ENCODE measurements around the gene TTC9B.
"Not testable (repeated sequence)": the region's sequence is repeated elsewhere in the genome, so short reads cannot be mapped to it uniquely, and the experiment has no call there.

The TTC9B gene

DNA sequence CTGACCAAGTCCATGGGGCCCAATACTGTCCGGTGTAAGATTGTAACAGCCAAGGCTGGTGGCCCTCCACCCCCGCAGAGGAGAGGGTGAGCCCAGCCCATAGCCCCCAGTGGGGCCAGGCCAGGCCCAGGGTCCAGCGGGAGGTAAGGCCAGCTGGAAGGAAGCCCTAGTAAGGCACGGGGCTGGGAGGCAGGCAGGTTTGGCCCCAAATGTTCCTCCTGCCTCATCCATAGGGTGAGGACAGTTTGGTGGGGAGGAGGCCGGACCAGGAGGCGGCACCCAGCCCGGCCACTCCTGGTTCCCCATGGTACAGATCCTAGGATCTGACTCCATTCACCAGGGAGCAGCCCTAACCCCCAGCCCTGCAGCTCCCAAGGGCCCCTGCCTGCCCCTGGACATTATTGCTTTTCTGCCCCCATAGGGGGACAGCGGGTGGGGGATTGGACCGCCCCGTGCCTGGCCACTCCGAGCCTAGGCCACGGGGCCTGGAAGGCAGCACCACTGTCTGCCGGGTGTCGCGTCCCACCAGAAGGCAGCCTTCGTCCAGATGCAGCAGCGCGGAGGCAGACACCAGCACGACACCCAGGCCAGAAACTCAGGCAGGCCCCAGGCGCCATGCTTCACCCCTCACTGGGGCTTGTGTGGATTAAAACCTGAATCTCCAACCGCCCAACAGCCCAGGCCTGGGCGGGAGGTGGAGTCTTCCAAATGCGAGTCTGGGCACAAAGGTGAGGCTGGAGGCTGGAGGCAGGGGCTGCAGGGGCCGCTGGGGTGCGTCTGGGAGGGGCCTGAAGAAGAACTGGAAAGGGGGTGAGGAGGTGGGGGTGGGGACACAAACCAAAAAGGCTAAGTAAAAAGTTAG is 15.0 kb upstream of the TTC9B start:
- DNase-seq (ENCODE audit: low read depth, low spot score) = no peak

DNA sequence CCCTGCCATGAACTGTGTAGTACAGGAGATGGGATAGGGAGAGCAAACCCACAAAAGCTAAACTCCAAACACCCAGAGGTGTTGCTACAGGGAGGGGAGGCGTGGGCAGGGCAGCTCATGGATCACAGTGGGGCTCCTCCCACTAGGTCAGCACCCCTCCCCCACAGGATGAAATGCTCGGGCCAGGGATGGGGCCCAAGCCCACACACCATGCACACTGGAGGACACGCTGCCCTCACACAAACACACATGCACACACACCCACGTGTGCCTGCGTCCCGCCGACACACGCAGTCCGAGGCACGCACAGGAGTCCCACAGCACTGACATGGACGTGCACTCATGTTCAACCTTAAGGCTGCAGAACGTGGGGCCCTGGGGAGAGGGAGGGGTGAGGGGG is 14.3 kb upstream of the TTC9B start:
- DNase-seq (ENCODE audit: low read depth, low spot score) = no peak

- peak; percentile 81 for DNase-seq (ENCODE audit: low read depth, low spot score)
Observed at GRCh38 chr19:40231544-40232424, 13.6 kb upstream of the TTC9B start.

DNA sequence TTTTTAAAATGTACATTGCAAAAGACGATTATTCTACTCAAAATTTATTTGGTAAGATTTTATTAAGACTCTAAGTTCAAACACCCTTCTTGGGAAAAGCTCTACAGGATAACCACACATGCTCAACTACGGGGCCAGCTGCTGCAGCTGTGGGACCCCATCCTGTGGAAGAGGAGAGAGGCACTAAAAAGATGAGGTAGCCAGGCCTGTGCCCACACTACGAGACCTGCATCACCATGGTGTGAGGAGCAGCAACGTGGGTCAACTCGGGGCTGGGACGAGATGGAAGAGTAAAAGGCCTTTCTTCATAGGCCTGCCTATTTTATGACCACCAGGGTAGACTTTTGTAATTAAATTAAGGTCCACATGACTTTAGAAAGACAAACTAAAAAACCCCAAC is 12.9 kb upstream of the TTC9B start:
- no peak for DNase-seq (ENCODE audit: low read depth, low spot score)

DNA sequence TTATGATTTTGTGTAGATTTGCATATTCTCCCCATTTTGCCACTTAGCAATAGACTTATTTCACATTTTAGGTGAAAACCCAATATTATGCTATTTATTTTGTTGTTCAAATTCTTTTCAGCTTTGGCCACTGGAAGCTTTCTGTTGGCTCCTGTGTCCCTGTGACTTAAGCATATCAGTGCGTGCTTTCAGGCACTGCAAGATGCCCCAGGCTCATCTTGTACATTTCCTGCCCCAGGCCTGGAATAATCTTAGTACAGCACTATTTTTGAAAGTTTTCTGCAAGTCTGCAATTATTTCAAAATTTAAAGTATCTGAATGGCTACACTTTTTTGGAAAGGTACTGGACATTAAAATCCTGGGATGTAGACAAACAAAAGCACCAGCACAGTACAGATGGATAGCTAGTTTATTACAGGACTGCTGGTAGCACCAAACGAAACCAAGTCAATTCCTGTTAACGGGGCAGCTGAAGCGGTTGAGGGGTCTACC is 11.8 kb upstream of the TTC9B start:
- no peak for DNase-seq (ENCODE audit: low read depth, low spot score)

- no peak for DNase-seq (ENCODE audit: low read depth, low spot score)
Observed at GRCh38 chr19:40229484-40229883, 11.3 kb upstream of the TTC9B start.

DNA sequence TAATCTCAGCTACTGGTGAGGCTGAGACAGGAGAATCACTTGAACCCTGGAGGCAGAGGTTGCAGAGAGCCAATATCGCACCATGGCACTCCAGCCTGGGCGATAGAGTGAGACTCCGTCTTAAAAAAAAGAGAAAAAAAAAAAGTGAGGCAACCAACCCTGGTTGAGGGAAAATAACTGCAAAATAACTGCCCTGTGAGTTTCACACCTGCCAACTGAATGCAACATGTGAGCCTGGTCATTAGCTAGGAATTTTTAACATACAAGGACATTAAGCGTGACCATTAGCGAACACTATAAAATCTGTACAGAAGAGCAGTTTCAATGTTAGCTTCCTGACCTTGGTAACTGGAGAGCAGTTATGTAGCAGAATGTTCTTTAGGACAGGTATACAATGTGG is 10.7 kb upstream of the TTC9B start:
- DNase-seq (ENCODE audit: low read depth, low spot score) = no peak

DNA sequence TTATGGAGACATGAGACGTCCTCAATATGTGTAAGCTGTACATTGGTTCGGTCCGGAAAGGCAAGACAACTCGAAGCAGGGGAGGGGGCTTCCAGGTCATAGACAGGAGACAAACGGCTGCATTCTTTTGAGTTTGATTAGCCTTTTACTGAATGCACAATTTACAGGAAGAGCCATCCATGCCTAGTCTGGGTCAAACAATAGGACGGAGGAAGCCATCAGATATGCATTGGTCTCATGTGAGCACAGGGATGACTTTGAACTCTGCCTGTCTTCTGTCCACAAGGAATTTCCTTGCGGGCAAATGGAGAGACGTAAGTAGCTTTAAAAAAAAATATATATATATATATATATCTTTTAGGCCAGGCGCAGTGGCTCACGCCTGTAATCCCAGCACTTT is 10.2 kb upstream of the TTC9B start:
- no peak for DNase-seq (ENCODE audit: low read depth, low spot score)

DNA sequence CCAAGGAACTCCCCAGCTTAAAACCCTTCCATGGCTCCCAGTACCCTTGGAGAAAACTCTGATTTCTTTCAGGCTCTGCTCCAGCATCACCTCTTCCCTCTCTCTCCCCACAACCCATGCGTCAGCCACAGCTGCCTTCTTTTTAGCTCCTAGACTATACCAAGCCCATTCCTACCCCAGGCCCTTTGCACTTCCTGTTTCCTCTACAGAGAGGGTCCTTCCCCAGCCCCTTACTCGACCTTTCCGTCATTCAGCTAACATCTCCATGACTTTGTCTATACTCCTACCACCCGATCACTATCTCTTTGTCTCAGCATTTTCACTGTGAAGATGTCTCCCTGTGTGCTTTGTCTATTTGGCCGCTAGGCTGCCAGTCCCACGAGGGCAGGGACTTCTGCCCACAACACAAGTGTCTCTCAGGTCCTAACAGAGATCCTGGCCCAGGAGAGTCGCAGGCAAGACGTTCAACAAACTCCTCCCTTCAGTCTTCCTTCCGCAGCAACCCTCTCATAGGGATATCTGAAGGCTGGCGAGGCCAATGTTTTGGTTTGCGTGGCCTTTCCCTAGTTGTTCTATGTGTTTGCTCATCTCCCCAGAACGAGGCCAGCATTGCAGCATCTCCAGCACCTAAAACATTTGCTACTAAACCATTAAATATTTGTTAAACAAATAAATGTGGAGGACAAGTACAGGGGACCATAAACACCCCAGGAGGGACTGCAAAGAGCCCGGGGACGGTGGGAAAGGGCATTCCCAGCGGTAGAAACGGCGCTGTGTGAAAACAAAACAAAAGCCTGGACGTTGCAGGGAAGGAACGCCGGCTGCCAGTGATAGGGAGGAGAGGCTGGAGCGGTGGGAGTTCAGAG is 7.5 kb upstream of the TTC9B start:
- DNase-seq (ENCODE audit: low read depth, low spot score) = no peak

DNA sequence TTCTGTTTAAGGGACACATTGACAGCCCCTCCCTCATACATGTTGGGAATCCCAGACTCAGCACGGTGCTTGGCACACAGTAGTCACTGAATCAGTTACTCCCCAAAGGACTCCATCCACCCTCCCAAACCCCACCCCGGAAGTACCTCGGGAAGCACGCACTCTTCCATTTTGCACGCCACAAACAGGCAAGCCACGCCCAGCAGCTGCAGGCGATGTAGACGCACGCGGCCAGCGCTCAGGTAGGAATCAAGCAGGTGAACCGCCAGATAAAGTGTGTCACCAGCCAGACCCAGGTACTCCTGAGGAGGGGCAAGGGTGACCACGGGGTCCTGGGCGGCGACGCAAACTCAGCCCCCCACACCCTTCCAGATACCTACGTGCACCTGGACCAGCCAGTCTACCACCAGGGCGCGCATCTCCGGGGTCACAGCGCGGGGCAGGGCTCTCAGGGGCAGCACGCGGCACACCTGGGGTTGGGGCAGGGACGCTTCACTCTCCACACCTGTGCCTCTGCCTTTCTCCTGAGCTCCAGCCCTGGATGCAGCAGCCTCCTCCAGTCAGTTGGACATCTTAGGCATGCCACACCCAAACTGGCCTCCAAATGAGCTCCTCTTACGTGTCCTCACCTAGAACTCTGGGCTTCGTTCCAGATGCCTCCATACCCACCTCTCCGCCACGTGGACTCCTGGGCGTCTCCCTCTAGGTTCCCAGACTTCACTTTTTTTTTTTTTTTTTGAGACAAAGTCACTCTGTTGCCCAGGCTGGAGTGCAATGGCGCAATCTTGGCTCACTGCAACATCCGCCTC is 6.4 kb upstream of the TTC9B start:
- DNase-seq (ENCODE audit: low read depth, low spot score) = no peak

DNA sequence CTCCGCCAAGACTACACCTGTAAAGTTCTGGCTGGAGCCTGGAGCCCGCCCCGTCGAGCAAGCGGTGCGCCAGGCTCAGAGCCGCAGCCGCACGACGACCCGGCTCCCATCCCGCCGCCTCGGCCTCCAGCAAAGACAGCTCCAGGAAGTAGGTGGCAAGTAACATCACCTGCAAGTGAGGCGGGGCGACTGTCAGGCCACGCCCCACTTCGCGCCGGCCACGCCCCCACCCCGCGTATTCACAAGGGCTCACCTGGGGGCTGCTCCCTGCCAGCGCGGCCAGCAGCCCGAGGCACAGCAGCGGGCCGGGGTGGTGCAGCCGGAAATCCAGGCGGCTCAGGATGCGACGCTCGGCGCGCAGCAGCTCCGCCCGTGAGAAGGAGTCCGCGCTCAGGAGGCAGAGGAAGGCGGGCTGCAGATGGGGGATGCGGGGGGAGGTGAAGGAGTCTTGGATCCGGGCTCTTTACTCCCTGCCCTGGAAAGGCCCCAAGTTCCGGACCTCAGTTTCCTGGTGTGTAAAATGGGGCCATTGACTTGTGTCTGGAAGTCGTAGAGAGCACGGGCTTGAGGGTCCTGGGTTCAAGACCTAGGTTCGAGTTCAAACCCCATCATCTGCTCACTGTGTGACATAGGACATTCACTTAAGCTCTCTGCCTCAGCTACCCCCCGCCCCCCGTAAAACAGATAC is 5.1 kb upstream of the TTC9B start:
- DNase-seq (ENCODE audit: low read depth, low spot score) = peak; percentile 97

GRCh38 chr19:40221858-40222619 is 3.9 kb upstream of the TTC9B start:
- DNase-seq (ENCODE audit: low read depth, low spot score) = peak; percentile 96

GRCh38 chr19:40220674-40221073 is 2.5 kb upstream of the TTC9B start:
- DNase-seq (ENCODE audit: low read depth, low spot score) = no peak

GRCh38 chr19:40219721-40220276 is 1.6 kb upstream of the TTC9B start:
- no peak for DNase-seq (ENCODE audit: low read depth, low spot score)

DNA sequence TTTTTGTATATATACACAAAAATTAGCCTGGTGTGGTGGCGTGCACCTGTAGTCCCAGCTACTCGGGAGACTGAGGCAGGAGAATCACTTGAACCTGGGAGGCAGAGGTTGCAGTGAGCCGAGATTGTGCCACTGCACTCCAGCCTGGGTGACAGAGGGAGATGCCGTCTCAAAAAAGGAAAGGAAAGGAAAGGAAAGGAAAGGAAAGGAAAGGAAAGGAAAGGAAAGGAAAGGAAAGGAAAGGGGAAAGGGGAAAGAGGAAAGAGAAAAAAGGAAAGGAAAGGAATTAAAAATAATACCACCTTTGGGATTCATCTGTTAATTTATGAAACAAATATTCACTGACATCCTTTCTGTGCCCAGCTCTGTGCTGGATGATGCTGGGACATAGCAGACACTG is 845 bp upstream of the TTC9B start:
- not testable (repeated sequence) for DNase-seq (ENCODE audit: low read depth, low spot score)

- peak; percentile 67 for DNase-seq (ENCODE audit: low read depth, low spot score)
Observed at GRCh38 chr19:40217027-40217810, 965 bp downstream of the TTC9B start.

- no peak for DNase-seq (ENCODE audit: low read depth, low spot score)
Observed at GRCh38 chr19:40216777-40217026, 1.5 kb downstream of the TTC9B start.

- no peak for DNase-seq (ENCODE audit: low read depth, low spot score)
Observed at GRCh38 chr19:40216013-40216776, 2.0 kb downstream of the TTC9B start.
